ENCODE results near the gene SYTL2.

The SYTL2 gene

DNA sequence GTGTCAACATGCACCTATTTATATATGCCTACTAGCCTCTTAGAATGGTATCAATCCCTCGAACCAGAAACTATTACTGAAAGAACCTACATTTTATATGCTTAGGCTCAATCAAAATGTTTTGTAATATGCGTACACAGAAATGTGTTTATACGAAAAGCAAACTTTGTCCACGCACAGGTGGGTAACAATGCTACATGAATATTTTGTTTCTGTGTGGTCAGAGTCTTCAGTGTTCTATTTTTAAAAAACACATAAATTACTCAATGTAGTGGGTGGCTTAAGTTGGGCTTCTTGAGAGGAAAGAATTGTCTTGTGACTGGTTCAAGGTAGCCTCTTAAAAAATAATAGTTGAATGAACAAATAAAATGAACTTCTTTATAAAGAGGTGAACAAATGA lies 46.1 kb downstream of the SYTL2 start:
- no peak for DNase-seq

DNA sequence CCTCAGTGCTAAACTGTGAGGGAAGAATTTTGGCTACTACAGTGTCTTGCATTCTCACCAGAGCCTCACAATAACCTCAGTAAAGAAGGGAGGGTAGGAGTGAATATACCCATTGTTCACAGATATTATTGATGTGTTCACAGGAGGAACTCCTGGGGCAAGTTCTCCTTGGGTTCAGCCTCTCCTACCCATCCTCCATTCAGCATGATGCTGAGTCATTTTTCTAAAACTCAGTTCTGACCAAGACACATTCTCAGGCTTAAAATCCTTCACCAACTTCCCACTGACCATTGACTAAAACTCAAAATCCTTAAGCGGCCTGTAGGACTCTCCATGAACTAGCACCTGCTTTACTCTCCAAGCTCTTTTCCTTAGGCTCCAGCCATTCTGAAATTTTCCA lies 48.7 kb downstream of the SYTL2 start:
- no peak for DNase-seq

DNA sequence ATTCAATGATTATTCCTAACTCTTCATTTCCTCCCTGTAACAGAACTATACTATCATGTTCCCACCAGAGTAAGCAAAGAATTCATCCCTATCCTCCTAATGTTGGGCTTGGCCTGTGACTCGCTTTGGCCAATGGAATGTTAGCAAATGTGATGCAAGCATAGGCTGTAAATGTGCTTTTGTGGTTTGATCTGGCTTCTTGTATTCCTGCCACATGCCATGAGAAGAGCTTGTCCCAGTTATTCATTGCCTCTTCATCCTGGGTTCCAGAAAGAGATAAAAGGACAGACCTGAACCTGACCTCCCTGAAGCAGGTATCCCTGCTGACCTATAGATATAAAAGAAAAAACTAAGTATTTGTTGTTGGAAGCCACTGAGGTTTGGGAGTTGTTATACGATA lies 51.0 kb downstream of the SYTL2 start:
- no peak for DNase-seq

DNA sequence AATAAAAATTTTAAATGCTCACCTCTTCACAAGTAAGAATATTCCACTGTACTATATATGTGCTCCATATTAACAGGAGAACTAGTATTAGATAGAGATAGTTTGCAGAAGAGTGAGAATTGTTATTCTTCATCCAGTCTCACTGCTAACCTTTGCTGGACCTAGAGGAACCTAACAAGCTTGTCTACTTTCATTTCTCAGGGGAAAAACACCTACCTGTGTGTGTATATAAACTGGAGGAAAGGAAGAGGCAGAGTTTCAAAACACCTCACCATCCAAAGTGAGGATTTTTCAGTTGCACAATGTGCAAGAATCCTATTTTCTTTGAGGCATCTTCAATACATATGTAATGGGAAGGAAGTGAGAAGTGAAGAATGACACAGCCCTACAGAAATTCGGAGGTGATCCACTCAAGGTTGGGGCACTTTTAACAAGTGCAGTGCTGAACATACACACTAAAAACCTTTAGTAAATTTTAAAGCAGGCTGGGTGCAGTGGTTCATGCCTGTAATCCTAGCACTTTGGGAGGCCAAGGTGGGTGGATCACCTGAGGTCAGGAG lies 52.4 kb downstream of the SYTL2 start:
- no peak for DNase-seq

DNA sequence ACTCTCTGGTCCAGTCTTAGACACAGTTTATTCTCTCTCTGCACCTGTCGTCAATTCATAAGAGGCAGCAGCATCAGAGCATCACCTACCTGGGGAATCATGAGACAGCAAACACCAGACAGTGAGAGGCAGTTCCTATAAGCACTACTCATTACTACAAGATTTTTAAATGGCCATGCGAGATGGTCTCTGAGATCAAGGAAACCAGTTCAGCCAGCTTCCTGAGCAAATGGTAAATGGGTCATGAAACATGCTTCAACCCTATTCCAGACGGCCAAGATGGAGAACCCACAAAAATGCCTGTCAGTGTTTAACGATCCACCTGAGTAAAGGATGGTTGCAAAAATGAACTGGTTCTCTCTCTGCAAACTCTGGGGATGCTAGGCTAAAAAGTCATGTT lies 52.9 kb downstream of the SYTL2 start:
- no peak for DNase-seq

DNA sequence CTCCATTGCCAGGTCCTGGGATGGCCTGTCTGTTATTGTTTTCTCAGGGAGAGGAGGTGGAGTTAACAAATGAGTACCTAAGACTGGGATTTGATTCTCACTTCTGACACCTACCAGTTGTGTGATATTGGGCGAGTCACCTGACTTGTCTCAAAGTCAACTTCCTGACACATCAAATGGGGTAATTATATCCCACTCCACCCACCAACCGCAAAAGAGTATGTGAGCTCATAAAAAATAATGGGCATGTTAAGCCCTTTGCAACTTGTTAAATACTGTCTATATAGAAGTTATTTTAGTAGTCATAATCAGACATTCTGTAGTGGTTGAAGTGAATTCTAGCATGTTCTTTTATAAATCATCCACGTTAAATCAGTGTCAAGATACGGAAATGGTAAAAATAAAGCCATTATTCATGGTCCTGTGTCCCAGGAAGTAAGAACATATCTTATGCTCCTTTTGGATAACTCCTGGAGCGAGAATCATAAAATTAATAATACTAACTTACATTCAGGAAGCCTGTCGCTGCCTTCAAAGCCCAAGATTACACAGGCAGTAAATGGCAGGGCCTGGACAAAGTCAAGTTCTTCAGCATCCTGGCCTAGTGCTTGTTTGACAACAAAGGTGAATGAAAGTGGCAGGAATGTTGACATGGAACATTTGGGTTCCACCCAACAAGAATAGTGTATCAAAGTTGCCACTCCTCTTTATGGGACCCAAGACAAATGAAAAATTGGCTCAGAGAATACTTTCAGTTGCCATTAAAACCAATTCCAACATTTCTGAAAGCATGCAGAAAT lies 54.3 kb downstream of the SYTL2 start:
- peak in 10 of 56 donors; percentile 1 to 34 (median 4) for DNase-seq

DNA sequence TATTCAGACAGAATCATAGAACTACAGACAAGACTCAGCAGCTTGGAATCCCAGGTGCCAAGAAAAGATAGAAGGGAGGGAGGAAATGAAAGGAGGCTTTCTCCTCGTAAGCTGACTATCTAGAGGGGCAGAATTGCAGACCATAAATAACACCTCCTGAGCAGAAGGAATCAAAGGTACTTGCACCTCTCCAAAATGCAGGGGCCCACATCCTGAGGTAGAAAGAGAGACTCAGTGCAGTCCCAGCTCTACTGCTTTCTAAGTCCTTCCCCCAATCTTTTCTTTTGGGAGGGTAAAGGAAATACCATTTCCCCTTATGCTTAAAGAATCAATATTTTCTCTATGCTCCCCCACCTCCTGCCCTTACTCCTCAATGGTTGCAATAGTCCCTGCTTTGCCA lies 55.2 kb downstream of the SYTL2 start:
- no peak for DNase-seq

DNA sequence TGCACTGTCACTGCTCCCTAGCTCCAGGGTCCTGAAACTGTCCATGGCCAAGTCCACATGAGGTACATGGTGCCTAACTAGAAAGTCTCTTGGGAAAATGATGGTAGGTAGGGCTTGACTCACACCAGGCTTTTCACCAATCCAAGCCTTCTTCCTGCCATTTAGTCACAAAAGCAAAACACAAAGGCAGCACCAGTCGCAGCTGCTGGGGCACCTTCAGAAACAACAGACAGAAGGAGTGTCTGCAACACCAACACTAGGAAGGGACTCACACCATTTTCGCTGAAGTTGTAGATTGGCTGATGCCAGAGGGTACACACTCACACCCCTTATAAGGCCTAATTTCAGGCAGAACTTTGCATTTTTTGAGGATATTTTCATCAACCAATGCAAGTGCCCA lies 55.7 kb downstream of the SYTL2 start:
- DNase-seq, result no peak

DNA sequence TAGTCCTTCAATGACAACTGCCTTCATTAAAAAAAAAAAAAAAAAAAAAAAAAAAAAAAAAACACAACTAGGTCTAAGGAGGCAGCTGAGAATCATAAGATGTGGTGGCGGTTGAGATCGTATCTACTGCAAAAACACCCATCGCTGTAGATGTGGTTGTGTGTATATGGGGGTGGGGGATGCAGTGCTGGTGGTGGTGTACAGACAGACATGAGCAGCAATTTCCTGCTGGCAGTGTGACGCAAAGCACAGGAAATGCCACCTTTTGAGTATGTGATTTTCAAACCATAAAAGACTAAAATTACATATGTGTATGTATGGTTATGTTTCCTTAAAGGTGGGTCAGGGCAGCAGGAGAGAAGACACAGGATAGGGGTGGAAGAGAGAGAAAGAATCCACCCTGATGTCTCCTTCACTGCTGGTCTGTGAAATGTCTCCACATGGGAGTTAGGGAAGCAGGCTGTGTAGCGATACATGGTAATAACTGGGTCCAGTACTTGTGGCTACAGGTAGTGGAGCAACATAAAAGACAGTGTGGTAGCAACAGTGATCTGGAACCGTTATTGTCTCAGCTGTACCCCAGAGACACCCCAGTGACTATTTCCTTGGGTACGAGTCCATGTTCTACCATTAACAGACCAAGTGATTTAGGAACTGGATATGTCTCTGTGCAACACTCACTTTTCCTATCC lies 57.9 kb downstream of the SYTL2 start:
- DNase-seq, result no peak

DNA sequence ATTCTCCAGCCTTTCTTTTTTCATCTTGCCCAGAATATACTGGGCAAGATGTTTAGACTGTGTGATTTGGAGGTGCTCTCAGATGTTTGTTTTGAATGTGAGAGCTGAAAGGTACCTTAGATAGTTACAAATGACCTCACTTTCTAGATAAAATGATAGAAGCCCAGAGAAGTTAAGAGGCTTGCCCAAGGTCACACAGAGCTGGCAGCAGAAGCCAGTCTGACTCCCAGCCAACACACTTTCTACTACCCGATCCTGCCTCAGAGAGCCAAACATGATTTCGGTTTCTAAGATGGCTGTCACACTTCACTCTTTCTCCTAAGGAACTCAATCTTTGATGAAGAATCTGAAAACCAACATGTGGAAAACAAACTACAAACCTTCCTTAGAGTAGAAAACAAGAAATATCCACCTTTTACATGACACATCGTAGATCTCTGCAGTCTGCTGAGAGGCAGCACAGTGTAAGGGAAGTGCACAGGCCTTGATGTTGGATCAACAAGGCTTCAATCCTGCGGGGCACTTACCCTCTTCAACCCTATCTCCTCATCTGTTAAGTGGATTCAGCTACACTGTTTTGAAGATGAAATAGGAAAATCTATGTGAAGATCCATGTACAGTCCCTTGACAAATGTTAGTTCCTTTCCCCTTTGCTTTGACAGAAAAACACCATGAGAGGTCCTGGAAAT lies 58.6 kb downstream of the SYTL2 start:
- no peak for DNase-seq

DNA sequence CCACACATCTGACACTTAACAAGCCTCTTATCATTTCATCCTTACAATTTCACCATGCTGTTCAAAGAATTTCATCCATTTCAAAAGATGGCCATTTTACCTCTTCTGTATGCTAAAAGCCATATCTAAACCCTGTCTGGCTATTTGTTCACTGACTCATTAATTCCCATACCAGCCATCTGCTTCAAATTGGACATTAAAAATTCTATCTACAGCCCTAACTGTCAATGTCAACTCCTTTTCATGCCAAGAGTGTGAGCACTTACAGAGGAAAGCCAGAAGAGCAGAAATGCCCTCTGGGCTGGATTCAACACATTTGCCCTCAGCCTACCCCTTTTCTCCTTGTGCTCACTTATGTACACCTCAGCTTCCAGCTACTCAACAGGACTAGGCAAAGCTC lies 59.2 kb downstream of the SYTL2 start:
- DNase-seq, result no peak

DNA sequence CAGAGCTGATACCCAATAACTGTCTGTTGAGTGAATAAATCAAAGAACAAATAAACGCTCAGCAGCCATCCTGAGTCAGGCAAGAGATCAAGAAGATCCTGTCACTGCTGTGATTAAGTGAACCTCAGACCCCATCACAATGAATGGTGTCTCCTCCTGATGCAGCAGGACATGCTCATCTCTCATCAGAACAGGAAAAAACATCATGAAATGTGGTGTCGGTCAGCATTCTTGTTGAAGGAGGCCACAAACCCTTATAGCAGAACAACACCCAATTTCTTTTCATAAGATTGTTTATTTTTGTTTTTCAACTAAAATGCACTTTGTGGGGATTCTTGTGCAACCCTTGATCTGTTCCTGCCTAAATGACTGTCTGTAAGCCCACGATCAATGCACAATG lies 60.3 kb downstream of the SYTL2 start:
- DNase-seq, result no peak

DNA sequence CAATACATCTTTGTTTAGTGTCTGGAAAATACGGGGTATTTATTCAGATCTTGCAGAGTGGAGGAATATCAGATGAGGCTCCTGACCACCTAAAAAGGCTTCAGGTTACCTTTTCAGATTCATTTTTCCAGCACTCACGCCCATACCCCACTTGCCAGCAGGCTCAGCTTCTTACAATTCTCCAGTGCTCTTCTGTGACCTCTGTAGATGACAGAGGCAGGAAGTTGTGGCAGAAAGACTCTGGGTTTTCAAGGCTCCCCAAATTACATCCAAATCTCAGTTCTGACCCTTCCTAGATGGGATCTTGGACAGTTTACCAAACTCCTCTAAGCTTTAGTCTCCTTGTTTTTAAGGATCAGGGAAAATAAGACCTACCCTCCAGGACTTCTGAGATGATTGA lies 61.1 kb downstream of the SYTL2 start:
- no peak for DNase-seq

DNA sequence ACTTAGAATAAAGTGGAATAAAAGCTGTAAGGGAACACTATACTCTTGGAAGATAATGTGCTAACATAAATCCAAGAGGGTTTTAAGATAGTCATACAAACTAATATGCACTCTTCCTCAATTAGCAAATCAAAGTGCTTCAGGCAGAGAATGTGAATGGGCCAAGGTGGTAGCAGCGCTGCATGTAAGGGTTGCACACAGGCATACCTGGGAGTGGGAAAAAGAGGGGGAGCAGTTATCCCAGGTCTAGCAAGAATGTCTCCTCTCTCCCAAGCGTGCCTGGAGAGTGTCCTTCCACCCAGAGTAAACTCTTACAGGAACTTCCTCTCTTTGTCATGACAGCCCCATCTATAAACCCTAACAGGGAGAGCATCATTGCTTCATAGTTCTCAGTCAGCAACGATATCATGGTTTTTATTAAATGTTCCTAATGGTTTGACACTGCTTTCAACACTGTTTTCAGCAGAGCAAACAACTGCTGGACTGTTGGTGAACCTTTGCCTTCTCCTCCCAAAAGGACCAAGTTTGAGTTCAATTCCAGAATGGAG lies 61.6 kb downstream of the SYTL2 start:
- DNase-seq, result no peak

DNA sequence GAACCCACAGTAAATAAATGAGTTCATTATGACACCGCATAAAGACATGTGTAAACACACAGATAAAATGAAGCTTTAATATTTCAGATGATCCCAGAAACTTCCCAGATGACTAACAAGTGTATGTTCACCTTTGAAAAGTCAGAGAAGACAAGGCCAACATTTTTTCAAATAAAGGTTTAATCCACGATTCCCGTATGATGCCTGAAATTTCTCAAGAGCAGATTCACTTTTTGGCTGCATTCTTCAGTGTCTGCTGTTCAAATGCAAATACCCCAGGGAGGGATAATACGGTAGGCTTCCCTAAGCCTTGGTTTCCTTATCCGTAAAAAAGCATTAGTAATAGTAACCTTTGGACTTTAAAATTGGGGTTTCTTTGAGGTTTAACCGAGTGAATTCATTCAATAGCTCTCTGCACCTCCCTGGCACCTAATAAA lies 62.5 kb downstream of the SYTL2 start:
- DNase-seq, result no peak

DNA sequence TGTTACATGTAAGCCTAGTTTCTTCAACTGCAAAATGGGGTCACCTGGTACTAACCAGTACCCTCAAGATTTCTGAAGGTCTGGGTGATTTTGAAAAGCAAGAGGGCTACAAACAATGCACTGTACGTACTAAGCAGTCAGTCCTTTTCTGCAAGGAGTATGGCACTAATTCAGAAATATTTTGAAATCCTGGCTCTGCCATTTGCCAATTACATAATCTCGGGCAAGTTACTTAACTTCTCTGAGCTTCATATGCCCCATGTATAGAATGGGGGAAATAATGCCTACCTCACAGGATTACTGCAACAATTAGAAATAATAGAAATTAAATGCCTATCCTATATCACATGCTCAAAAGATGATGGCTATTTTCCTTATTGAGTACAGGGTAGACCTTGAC lies 64.3 kb downstream of the SYTL2 start:
- no peak for DNase-seq

DNA sequence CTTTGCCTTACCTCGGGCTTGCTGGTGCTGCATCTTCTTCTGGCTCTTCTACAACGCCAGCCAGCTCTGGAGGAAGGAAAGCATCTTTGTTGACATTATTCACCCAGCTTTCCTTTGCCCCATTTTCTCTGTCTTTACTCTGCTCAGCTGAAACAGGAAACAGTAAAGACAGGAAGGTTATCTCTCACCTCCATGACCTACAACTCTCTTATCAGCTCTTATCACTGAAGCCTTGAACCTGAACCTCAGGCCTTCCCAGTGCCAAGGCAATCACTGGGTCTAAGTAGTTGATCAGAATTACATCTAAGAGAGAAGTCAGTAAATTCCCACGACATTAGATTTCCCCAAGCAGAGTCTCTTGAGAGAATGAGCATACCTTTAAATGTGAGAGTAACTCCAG lies 65.3 kb downstream of the SYTL2 start:
- no peak for DNase-seq

DNA sequence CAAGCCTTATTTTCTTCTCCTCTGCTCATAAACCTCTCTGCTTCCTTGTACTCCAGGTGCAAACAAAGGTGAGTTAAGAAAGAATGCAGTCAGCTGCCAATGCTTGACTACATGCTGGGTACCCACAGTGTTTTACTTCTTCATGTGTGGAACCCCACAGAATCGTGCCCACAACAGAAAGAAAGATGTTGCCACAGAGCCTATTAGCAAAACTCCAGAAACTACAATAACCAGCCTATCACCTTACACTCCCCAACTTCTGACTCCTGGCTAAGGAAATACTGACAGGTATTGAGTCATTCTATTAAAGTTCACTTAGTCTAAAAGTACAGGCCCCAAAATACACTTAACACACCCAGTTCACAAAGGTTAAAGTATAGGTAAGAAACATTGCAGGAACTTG lies 68.1 kb downstream of the SYTL2 start:
- DNase-seq, result no peak

DNA sequence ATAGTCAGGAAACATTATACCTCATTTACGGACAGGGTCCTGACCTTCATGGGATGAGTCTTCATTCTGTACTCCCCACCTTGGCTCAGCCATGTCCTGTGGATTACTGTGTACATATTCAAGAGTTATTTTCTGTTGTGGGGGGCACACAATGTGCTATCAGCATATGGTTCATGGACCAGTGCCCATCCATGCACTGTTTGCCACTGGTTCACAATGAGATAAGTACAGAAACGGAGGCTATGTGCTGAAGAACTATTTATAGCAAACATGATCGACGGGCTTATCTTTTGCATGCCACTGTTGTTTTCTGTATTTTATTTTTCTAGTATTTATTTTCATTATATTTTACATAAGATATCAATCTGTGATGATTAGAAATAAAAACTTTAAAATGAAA lies 68.6 kb downstream of the SYTL2 start:
- DNase-seq, result no peak

DNA sequence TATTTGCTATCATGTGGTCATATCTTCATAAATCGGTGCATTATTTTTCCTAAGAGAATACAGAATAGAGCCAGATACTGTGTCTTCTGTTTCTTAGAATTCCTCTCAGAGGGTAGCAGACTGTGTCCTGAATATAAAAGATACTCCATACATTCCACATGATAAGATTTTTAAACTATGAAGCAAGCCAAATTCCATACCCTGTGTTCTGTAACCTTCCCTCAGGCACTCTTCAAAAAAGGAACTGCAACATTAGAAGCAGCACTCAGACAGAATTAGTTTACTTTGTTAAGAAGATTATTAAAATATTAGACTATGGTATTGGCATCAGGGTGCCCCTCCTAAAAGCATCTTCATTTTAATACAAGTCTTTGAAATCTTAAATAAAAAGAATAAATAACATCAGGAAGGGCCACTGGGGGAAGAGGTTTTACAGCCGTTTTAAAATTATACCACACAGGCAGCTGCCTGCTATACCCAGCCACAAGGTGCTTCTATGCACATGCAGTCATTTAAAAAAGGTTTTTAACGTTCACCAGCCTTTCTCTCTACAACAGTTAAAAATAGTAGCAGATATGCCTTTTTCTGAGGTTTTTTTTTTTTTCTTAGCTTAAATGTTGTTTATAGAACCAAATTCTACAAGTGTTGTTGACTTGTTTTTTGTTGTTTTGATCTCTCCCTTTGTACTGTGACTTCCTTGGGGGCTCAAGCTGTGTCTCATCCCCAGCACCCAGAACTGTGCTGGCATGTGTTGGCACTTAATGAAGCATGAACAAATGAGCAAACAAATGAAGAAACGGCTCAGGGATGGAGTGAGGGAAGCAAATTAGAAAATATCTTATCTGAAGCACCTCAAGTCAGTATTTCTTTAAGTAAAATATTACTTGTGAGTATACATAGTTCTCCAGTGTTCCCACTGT lies 70.2 kb downstream of the SYTL2 start:
- DNase-seq, result no peak

DNA sequence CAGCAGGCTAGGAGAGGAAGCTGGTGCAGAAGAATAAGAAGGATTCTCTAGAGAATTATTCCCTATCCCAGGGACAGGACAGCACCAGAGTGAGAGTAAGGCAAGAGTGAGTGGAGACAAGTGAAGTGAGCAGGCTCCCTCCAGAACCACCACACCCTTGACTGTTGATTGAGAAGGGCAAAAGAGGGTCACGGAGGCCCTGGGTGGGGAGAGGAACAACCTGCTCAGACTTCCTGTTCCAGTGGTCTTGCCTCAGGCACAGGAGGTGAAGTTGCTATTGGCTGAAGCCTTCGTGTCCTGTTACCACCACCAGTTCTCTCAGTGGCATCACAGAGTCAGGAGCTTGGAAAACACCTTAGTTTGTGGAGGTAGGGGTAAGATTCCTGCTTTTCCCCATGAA lies 73.2 kb downstream of the SYTL2 start:
- no peak for DNase-seq
